ENCODE measurements around the gene GJA10.

DNA sequence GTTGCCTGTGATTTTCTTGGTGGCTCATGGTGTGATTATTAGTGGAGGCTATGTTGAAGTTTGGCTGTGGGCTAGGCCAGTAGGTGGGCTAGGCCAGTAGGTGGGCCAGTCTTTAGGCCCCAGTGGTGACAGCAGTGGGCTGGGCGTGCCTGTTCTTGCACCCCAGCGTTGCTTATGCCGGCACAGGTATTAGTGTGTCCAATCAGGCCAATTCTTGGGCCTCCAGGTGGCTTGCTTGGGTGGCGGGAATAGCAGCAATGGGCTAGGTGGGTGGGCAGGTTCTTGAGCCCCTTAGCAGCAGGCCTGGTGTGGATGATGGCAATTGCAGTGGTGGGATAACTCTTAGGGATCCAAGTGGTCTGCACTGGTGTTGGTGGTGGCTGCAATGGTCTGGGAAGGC lies 22.9 kb downstream of the GJA10 start:
- TF ChIP-seq, protein P1, sequence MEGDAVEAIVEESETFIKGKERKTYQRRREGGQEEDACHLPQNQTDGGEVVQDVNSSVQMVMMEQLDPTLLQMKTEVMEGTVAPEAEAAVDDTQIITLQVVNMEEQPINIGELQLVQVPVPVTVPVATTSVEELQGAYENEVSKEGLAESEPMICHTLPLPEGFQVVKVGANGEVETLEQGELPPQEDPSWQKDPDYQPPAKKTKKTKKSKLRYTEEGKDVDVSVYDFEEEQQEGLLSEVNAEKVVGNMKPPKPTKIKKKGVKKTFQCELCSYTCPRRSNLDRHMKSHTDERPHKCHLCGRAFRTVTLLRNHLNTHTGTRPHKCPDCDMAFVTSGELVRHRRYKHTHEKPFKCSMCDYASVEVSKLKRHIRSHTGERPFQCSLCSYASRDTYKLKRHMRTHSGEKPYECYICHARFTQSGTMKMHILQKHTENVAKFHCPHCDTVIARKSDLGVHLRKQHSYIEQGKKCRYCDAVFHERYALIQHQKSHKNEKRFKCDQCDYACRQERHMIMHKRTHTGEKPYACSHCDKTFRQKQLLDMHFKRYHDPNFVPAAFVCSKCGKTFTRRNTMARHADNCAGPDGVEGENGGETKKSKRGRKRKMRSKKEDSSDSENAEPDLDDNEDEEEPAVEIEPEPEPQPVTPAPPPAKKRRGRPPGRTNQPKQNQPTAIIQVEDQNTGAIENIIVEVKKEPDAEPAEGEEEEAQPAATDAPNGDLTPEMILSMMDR (conservative IDR thresholded peaks at IDR 0.05; ENCODE audit: low read length), result no peak
- no peak for TF ChIP-seq EZH2phosphoT487 (IDR thresholded peaks at IDR 0.05; ENCODE audit: borderline replicate concordance, low read depth, low read length)
